HG03025 (cell line): Measurements from ENCODE around the gene DNASE1L2.
"Not testable (repeated sequence)": the region's sequence is repeated elsewhere in the genome, so short reads cannot be mapped to it uniquely, and the experiment has no call there.

Experiments used
- ATAC-seq: cut with Tn5 transposase; IDR thresholded peaks from one replicate; pipeline ENCODE4 v1.9.1; 2021; ENCODE audit warnings: mild to moderate bottlenecking, moderate library complexity; ENCODE audit not compliant: unreplicated experiment, low FRiP score

The DNASE1L2 gene

GRCh38 chr16:2263026-2263425, 26.8 kb downstream of the DNASE1L2 start:
- not testable (repeated sequence) for ATAC-seq

- ATAC-seq, result not testable (repeated sequence)
These were observed 30.6 kb downstream of the DNASE1L2 start for GRCh38 chr16:2266887-2267286.

- peak; percentile 54 for ATAC-seq
These were observed 31.3 kb downstream of the DNASE1L2 start for GRCh38 chr16:2267505-2267912.

GRCh38 chr16:2267913-2268666, 31.8 kb downstream of the DNASE1L2 start, which contains the start of gene RNPS1:
Gene RNPS1, minus strand, starts transcription at chr16:2268126. Its CDS starts 3,483 bp downstream, at chr16:2264643.
- ATAC-seq, result peak; percentile 73

- no peak for ATAC-seq
These were observed 33.8 kb downstream of the DNASE1L2 start for GRCh38 chr16:2270070-2270462.

- no peak for ATAC-seq
These were observed 34.6 kb downstream of the DNASE1L2 start for GRCh38 chr16:2270588-2271470.

- no peak for ATAC-seq
These were observed 35.7 kb downstream of the DNASE1L2 start for GRCh38 chr16:2271848-2272461.

GRCh38 chr16:2273484-2273883, 37.2 kb downstream of the DNASE1L2 start:
- no peak for ATAC-seq

GRCh38 chr16:2273931-2274330, 37.7 kb downstream of the DNASE1L2 start:
- no peak for ATAC-seq

- ATAC-seq, result no peak
These were observed 39.5 kb downstream of the DNASE1L2 start for GRCh38 chr16:2275476-2276367.

GRCh38 chr16:2276368-2277195, 40.3 kb downstream of the DNASE1L2 start:
- ATAC-seq, result no peak

- ATAC-seq, result no peak
These were observed 41.4 kb downstream of the DNASE1L2 start for GRCh38 chr16:2277466-2278271.

- ATAC-seq, result no peak
These were observed 42.0 kb downstream of the DNASE1L2 start for GRCh38 chr16:2278272-2278608.

- no peak for ATAC-seq
These were observed 42.9 kb downstream of the DNASE1L2 start for GRCh38 chr16:2278956-2279800.

- ATAC-seq, result no peak
These were observed 44.2 kb downstream of the DNASE1L2 start for GRCh38 chr16:2280461-2280860.

- ATAC-seq, result no peak
These were observed 44.8 kb downstream of the DNASE1L2 start for GRCh38 chr16:2280981-2281542.

GRCh38 chr16:2282262-2282661, 46.0 kb downstream of the DNASE1L2 start:
- ATAC-seq, result no peak
